H1 (cell line): ENCODE measurements around the gene RPL3. TPM values are rescaled to one million over a fixed set of nuclear protein-coding genes. Genes with fewer than 3 reads are reported as not detected.

Experiments
- CTCF ChIA-PET: fragments of 300-600 bp; sonication (Branson Sonifier 250); formaldehyde crosslinking; loops from one replicate; lab custom pipeline; 2021; ENCODE audit not compliant: partially characterized antibody; lab: Charles Lee
- POLR2A ChIA-PET: fragments of 300-600 bp; sonication (Branson Sonifier 250); formaldehyde crosslinking; loops from one replicate; lab custom pipeline; 2021; ENCODE audit warnings: inconsistent platforms; ENCODE audit not compliant: partially characterized antibody; lab: Charles Lee
- DNase-seq, 2 experiments: peaks; one replicate each; pipeline versions ENCODE4 v3.0.0 to v3.0.0-alpha.2; 2010 to 2022; ENCODE audit warnings: low spot score in 2 of 2, low read depth in 1 of 2, mixed read lengths in 1 of 2
- FAIRE-seq: peaks from 2 replicates; lab custom pipeline; 2011; peaks lifted over from hg19 to GRCh38; lab: Jason Lieb, UNC
- H2AFZ ChIP-seq: 2 replicates; pipeline ENCODE4 v1.8.1; 2012; ENCODE audit warnings: low read length, inconsistent platforms
- H2AK5ac ChIP-seq: 2 replicates; pipeline ENCODE4 v1.6.1; 2013; ENCODE audit warnings: low read depth, low read length
- H2BK120ac ChIP-seq: replicated peaks from 2 replicates; pipeline ENCODE3; 2013; ENCODE audit warnings: low read depth, low read length, inconsistent platforms
- H2BK12ac ChIP-seq: 2 replicates; pipeline ENCODE4 v1.6.1; 2013; ENCODE audit warnings: low read depth, low read length
- H2BK15ac ChIP-seq: 2 replicates; pipeline ENCODE4 v1.6.1; 2013; ENCODE audit warnings: low read length
- H2BK20ac ChIP-seq: 2 replicates; pipeline ENCODE4 v1.6.1; 2013; ENCODE audit warnings: low read length
- H2BK5ac ChIP-seq: 2 replicates; pipeline ENCODE4 v1.6.1; 2013; ENCODE audit warnings: low read depth, low read length
- H3K14ac ChIP-seq: 2 replicates; pipeline ENCODE4 v1.6.1; 2013; ENCODE audit warnings: inconsistent platforms; ENCODE audit not compliant: insufficient read length
- H3K18ac ChIP-seq: 2 replicates; pipeline ENCODE4 v1.6.1; 2013; ENCODE audit warnings: low read length; ENCODE audit errors: extremely low read depth
- H3K23ac ChIP-seq: 2 replicates; pipeline ENCODE4 v1.6.1; 2013; ENCODE audit warnings: inconsistent platforms; ENCODE audit not compliant: insufficient read length
- H3K23me2 ChIP-seq: 2 replicates; pipeline ENCODE4 v1.6.1; 2013; ENCODE audit warnings: low read depth, low read length
- H3K27ac ChIP-seq: 2 replicates; pipeline ENCODE4 v1.6.1; 2011; ENCODE audit warnings: low read depth, low read length, inconsistent platforms
- H3K27me3 ChIP-seq, 4 experiments: replicated peaks in 1 of 4; 1 replicate in 1 of 4; 2 replicates in 3 of 4; pipeline versions ENCODE4 v1.6.1 to v1.8.1; 2011 to 2013; ENCODE audit warnings: low read length in 3 of 4, mild to moderate bottlenecking in 3 of 4, inconsistent platforms in 2 of 4, mixed read lengths in 2 of 4, moderate library complexity in 1 of 4; ENCODE audit not compliant: control insufficient read depth in 3 of 4, insufficient read depth in 3 of 4; ENCODE audit errors: extremely low read depth in 1 of 4
- H3K36me3 ChIP-seq, 4 experiments: 2 replicates each; pipeline versions ENCODE4 v1.6.1 to v1.8.1; 2011 to 2013; ENCODE audit warnings: mild to moderate bottlenecking in 4 of 4, low read length in 3 of 4, moderate library complexity in 2 of 4, control low read depth in 1 of 4, inconsistent platforms in 1 of 4; ENCODE audit not compliant: insufficient read depth in 4 of 4, control insufficient read depth in 2 of 4
- H3K4ac ChIP-seq: replicated peaks from 2 replicates; pipeline ENCODE3; 2013; ENCODE audit warnings: low read length, low read depth, mixed read lengths, inconsistent platforms; ENCODE audit not compliant: insufficient read length
- H3K4me1 ChIP-seq, 4 experiments: replicated peaks in 1 of 4; 1 replicate in 1 of 4; 2 replicates in 3 of 4; pipeline versions ENCODE4 v1.6.1 to v1.8.1; 2011 to 2013; ENCODE audit warnings: low read length in 3 of 4, inconsistent platforms in 2 of 4, mixed read lengths in 1 of 4; ENCODE audit not compliant: insufficient read depth in 4 of 4, control insufficient read depth in 3 of 4
- H3K4me2 ChIP-seq, 2 experiments: 2 replicates each; pipeline versions ENCODE4 v1.6.1 to v1.8.1; 2011 to 2013; ENCODE audit warnings: low read depth in 2 of 2, low read length in 2 of 2, control low read depth in 1 of 2, inconsistent platforms in 1 of 2, mild to moderate bottlenecking in 1 of 2; ENCODE audit not compliant: insufficient read depth in 1 of 2
- H3K4me3 ChIP-seq, 4 experiments: fragments of 200-600, 300-600 bp in 1 of 4; sonication (generic), shearing (Covaris generic), sonication (Bioruptor Twin) in 1 of 4; 2 replicates each; pipeline versions ENCODE4 v1.5.1 to v1.8.1; 2011 to 2016; ENCODE audit warnings: low read length in 4 of 4, low read depth in 3 of 4, control low read depth in 2 of 4, inconsistent platforms in 2 of 4, mild to moderate bottlenecking in 2 of 4, mixed read lengths in 1 of 4, moderate library complexity in 1 of 4; ENCODE audit not compliant: insufficient read depth in 2 of 4; ENCODE audit errors: extremely low read depth in 1 of 4
- H3K56ac ChIP-seq: replicated peaks from 2 replicates; pipeline ENCODE3; 2013; ENCODE audit warnings: low read depth, mild to moderate bottlenecking, mixed read lengths, low read length, inconsistent platforms; ENCODE audit not compliant: insufficient read length
- H3K79me1 ChIP-seq: 2 replicates; pipeline ENCODE4 v1.6.1; 2013; ENCODE audit warnings: low read depth, low read length, control low read depth
- H3K79me2 ChIP-seq, 2 experiments: 2 replicates each; pipeline versions ENCODE4 v1.6.1 to v1.8.1; 2012 to 2013; ENCODE audit warnings: low read length in 2 of 2, mild to moderate bottlenecking in 2 of 2, inconsistent platforms in 1 of 2; ENCODE audit not compliant: insufficient read depth in 2 of 2, control insufficient read depth in 1 of 2
- H3K9ac ChIP-seq, 4 experiments: replicated peaks in 1 of 4; 1 replicate in 1 of 4; 2 replicates in 3 of 4; pipeline versions ENCODE4 v1.6.1 to v1.8.1; 2011 to 2013; ENCODE audit warnings: low read depth in 3 of 4, low read length in 3 of 4, control low read depth in 2 of 4, mild to moderate bottlenecking in 2 of 4, moderate library complexity in 2 of 4, inconsistent platforms in 1 of 4; ENCODE audit errors: extremely low read depth in 1 of 4
- H3K9me3 ChIP-seq, 2 experiments: 2 replicates each; pipeline versions ENCODE4 v1.6.1 to v1.8.1; 2012 to 2013; ENCODE audit warnings: mild to moderate bottlenecking in 2 of 2, moderate library complexity in 2 of 2, control low read depth in 1 of 2, inconsistent platforms in 1 of 2, low read depth in 1 of 2, low read length in 1 of 2, mixed read lengths in 1 of 2; ENCODE audit not compliant: insufficient read depth in 2 of 2
- H4K20me1 ChIP-seq, 2 experiments: replicated peaks in 1 of 2; 2 replicates each; pipeline versions ENCODE3 to v1.8.1; 2011 to 2013; ENCODE audit warnings: inconsistent platforms in 2 of 2, low read length in 2 of 2, mild to moderate bottlenecking in 1 of 2; ENCODE audit not compliant: insufficient read depth in 2 of 2, control insufficient read depth in 1 of 2
- H4K5ac ChIP-seq: 2 replicates; pipeline ENCODE4 v1.6.1; 2013; ENCODE audit warnings: low read length, low read depth, mixed read lengths, inconsistent platforms; ENCODE audit not compliant: insufficient read length
- H4K8ac ChIP-seq: 2 replicates; pipeline ENCODE4 v1.8.0; 2013; ENCODE audit warnings: mild to moderate bottlenecking, moderate library complexity, low read length, inconsistent platforms; ENCODE audit not compliant: insufficient read depth; ENCODE audit errors: extremely low read depth
- H4K91ac ChIP-seq: replicated peaks from 2 replicates; pipeline ENCODE3; 2013; ENCODE audit warnings: low read length, mixed read lengths, inconsistent platforms; ENCODE audit not compliant: insufficient read length
- BACH1 ChIP-seq: IDR thresholded peaks from 2 replicates; pipeline ENCODE4 v1.6.1; 2012; ENCODE audit warnings: low read length, improper control_type of control experiment
- CBX8 ChIP-seq: fragments of 300-800, 300-1000 bp; sonication (generic); IDR thresholded peaks from 2 replicates; pipeline ENCODE4 v1.7.1; 2016; ENCODE audit warnings: low read depth, low read length, borderline replicate concordance
- EZH2 ChIP-seq: fragments of 200-600 bp; sonication (generic); IDR thresholded peaks from 2 replicates; pipeline ENCODE4 v1.7.1; 2012; ENCODE audit warnings: low read depth, mild to moderate bottlenecking, moderate library complexity, low read length, inconsistent platforms; ENCODE audit not compliant: severe bottlenecking
- GABPA ChIP-seq: IDR thresholded peaks from 2 replicates; pipeline ENCODE4 v1.6.1; 2011; ENCODE audit warnings: mild to moderate bottlenecking, low read length, moderate library complexity, borderline replicate concordance; ENCODE audit not compliant: insufficient read depth
- KDM5A ChIP-seq: fragments of 200-600 bp; IDR thresholded peaks from 2 replicates; pipeline ENCODE4 v1.7.1; 2012; ENCODE audit warnings: mild to moderate bottlenecking, low read length, inconsistent platforms, mixed read lengths
- POLR2AphosphoS5 ChIP-seq: IDR thresholded peaks from 2 replicates; pipeline ENCODE4 v1.6.1; 2011; ENCODE audit warnings: low read depth, low read length
- YY1 ChIP-seq: IDR thresholded peaks from 2 replicates; pipeline ENCODE4 v1.6.1; 2011; ENCODE audit warnings: low read depth, mild to moderate bottlenecking, low read length
- WGBS, 2 experiments: shearing (Covaris generic) in 1 of 2; methylation state at CpG; one replicate each; pipeline versions ENCODE4 v1.1.6 to v1.1.7; 2013 to 2015; ENCODE audit warnings: low lambda C conversion rate in 2 of 2, mixed read lengths in 2 of 2, inconsistent platforms in 1 of 2, low coverage in 1 of 2, missing lambda C conversion rate in 1 of 2; ENCODE audit not compliant: insufficient replicate concordance in 2 of 2, insufficient coverage in 1 of 2, insufficient read length in 1 of 2; ENCODE audit errors: extremely low coverage in 1 of 2, missing lambda C conversion rate in 1 of 2; 5-methylcytosine and 5-hydroxymethylcytosine counted together
- polyA plus RNA-seq, 7 experiments: library from polyadenylated mRNA; depleted of rRNA in 3 of 7; stranded (reverse) in 5 of 7; unstranded in 2 of 7; fragments of >200 nt in 5 of 7; fragments of 200-250 nt in 2 of 7; gene quantifications; 1 replicate in 5 of 7; 2 replicates in 1 of 7; 4 replicates in 1 of 7; pipeline versions ENCODE4 v1.2.1 to v1.2.3, GENCODE V29; 2011 to 2013; ENCODE audit warnings: missing spikeins in 2 of 7, mixed read lengths in 2 of 7
- total RNA-seq: library from RNA; stranded (reverse); fragmentation: NEBNext Ultra II Directional; extraction: Animal tissue kit (Norgen Biotek cat#: 25700); gene quantifications from 2 replicates; pipeline ENCODE4 v1.2.1, GENCODE V29; 2021

Gene RPL3
- total and polyA plus RNA-seq, 2 of the 8 experiments (the other 6 are each of a cell fraction or from before 2014, with no cell fraction given) = 2,865 to 5,466 TPM

- WGBS, 2 experiments = 89% methylated on average over 11 of the region's 11 CpGs; no CpG with 5 or more reads in 1 of the 2 experiments
- H3K4me1 ChIP-seq = peaks cover 0 to 7% (median under 1%) of the 10 kb centered on the region in 4 experiments; a peak in 2 of 7 replicates
- H3K27ac ChIP-seq = no peak overlapping the region
- no peak overlapping the region for H2AFZ ChIP-seq
- no peak overlapping the region for H2BK15ac ChIP-seq
- H3K23ac ChIP-seq = no peak overlapping the region
- FAIRE-seq = no peak
- no peak overlapping the region for H3K9ac ChIP-seq
- no peak overlapping the region for H3K4ac ChIP-seq
- H3K27me3 ChIP-seq = no peaks in the 10 kb centered on the region; a peak in 1 of 7 replicates
- no peak overlapping the region for H2AK5ac ChIP-seq
- ChIA-PET CTCF (interaction anchor here (0.5 to 2.5 kb wide), 16 partner anchors 9 to 151 kb away, joined by 3 to 9 read pairs (median 4); no protein-coding TSS in a partner anchor), POLR2A (interaction anchor here (0.9 to 2.6 kb wide), 10 partner anchors 8 to 51 kb away, joined by 3 to 10 read pairs (median 4); no protein-coding TSS in a partner anchor)
- no peak overlapping the region for H2BK5ac ChIP-seq
- no peak overlapping the region for H3K56ac ChIP-seq
- TF ChIP-seq KDM5A = no peak
- TF ChIP-seq YY1 = no peak
- no peak for TF ChIP-seq POLR2AphosphoS5
- TF ChIP-seq EZH2 = no peak
- TF ChIP-seq CBX8 = no peak
- no peak for TF ChIP-seq GABPA
- TF ChIP-seq BACH1 = no peak
- peak overlapping the region; percentile 68; the same call in 1 of the 2 replicates for H2BK12ac ChIP-seq
- no peak overlapping the region for H3K4me3 ChIP-seq
- H3K18ac ChIP-seq = no peak overlapping the region
- H4K5ac ChIP-seq = no peak overlapping the region
- no peak overlapping the region for H3K14ac ChIP-seq
- H4K20me1 ChIP-seq = no peaks in the 10 kb centered on the region
- H3K79me1 ChIP-seq = no peaks in the 10 kb centered on the region
- DNase-seq = no peak
- no peak overlapping the region for H2BK20ac ChIP-seq
- H4K8ac ChIP-seq = no peak overlapping the region
- no peaks in the 10 kb centered on the region for H3K23me2 ChIP-seq
- H3K4me2 ChIP-seq = no peak overlapping the region
- H3K36me3 ChIP-seq = no peaks in the 10 kb centered on the region
- H3K9me3 ChIP-seq = 0 out of 4 replicates have a peak, but pooled peaks cover 0 to 2% of the 10 kb centered on the region in 2 experiments
- no peaks in the 10 kb centered on the region for H3K79me2 ChIP-seq
- no peak overlapping the region for H4K91ac ChIP-seq
- H2BK120ac ChIP-seq = no peak overlapping the region
Measured at GRCh38 chr22:39269095-39269790, 50.2 kb downstream of the RPL3 start.
